ENCODE measurements around the gene NUP214.
"Not testable (repeated sequence)": the region's sequence is repeated elsewhere in the genome, so short reads cannot be mapped to it uniquely, and the experiment has no call there.

Gene NUP214

GRCh38 chr9:131203431-131204218 lies 78.2 kb downstream of the NUP214 start:
- no peak for DNase-seq

GRCh38 chr9:131204285-131204684 lies 78.9 kb downstream of the NUP214 start:
- no peak for DNase-seq

- no peak for DNase-seq
Measured at GRCh38 chr9:131206495-131206894, 81.1 kb downstream of the NUP214 start.

GRCh38 chr9:131211920-131212319 lies 86.5 kb downstream of the NUP214 start:
- not testable (repeated sequence) for DNase-seq

- no peak for DNase-seq
Measured at GRCh38 chr9:131214286-131214856, 89.0 kb downstream of the NUP214 start.

GRCh38 chr9:131214876-131215275 lies 89.5 kb downstream of the NUP214 start:
- no peak for DNase-seq

GRCh38 chr9:131216806-131217205 lies 91.4 kb downstream of the NUP214 start:
- DNase-seq: no peak

GRCh38 chr9:131217331-131218031 lies 92.1 kb downstream of the NUP214 start:
- no peak for DNase-seq

- no peak for DNase-seq
Measured at GRCh38 chr9:131218370-131218769, 93.0 kb downstream of the NUP214 start.

- DNase-seq: no peak
Measured at GRCh38 chr9:131220485-131220884, 95.1 kb downstream of the NUP214 start.

- DNase-seq: no peak
Measured at GRCh38 chr9:131222460-131222859, 97.1 kb downstream of the NUP214 start.

- DNase-seq: no peak
Measured at GRCh38 chr9:131226226-131226625, 100.8 kb downstream of the NUP214 start.

GRCh38 chr9:131227112-131227958 lies 101.9 kb downstream of the NUP214 start:
- DNase-seq: no peak

- DNase-seq: no peak
Measured at GRCh38 chr9:131227959-131228460, 102.6 kb downstream of the NUP214 start.

GRCh38 chr9:131228988-131229387 lies 103.6 kb downstream of the NUP214 start:
- no peak for DNase-seq

GRCh38 chr9:131233556-131233955 lies 108.2 kb downstream of the NUP214 start:
- DNase-seq: no peak

- DNase-seq: no peak
Measured at GRCh38 chr9:131233995-131234394, 108.6 kb downstream of the NUP214 start.

- no peak for DNase-seq
Measured at GRCh38 chr9:131234799-131235479, 109.6 kb downstream of the NUP214 start.

- no peak for DNase-seq
Measured at GRCh38 chr9:131235480-131235851, 110.1 kb downstream of the NUP214 start.

- DNase-seq: no peak
Measured at GRCh38 chr9:131236161-131236560, 110.8 kb downstream of the NUP214 start.

GRCh38 chr9:131236761-131237160 lies 111.4 kb downstream of the NUP214 start:
- no peak for DNase-seq

- no peak for DNase-seq
Measured at GRCh38 chr9:131237291-131237690, 111.9 kb downstream of the NUP214 start.

Data from NCI-H1417 treated with DMSO at 0.1 percent for 48 hours (cell line).